Memory B cell (primary cell): ENCODE results near the gene SOST.

Experiments
- ATAC-seq: fragments of 150-1000 bp; cut with Tn5 transposase; 2 replicates; pipeline ENCODE4 v1.10.0; 2021; ENCODE audit warnings: low read depth, mild to moderate bottlenecking, moderate library complexity
- DNase-seq, 2 donors: peaks; one replicate each; pipeline ENCODE4 v3.0.0; 2022; ENCODE audit warnings: low spot score in 2 of 2
- H3K27ac Mint-ChIP-seq: one replicate; pipeline ENCODE4 v1.8.0; 2022; ENCODE audit warnings: mild to moderate bottlenecking, moderate library complexity, mixed read lengths
- H3K27me3 Mint-ChIP-seq: one replicate; pipeline ENCODE4 v1.8.0; 2022; ENCODE audit warnings: mixed read lengths
- H3K36me3 Mint-ChIP-seq: one replicate; pipeline ENCODE4 v1.8.0; 2022; ENCODE audit warnings: mild to moderate bottlenecking, mixed read lengths
- H3K4me1 Mint-ChIP-seq: one replicate; pipeline ENCODE4 v1.8.0; 2022; ENCODE audit warnings: mixed read lengths
- H3K4me3 Mint-ChIP-seq: one replicate; pipeline ENCODE4 v1.8.0; 2022; ENCODE audit warnings: mild to moderate bottlenecking, moderate library complexity, mixed read lengths
- H3K9me3 Mint-ChIP-seq: one replicate; pipeline ENCODE4 v1.8.0; 2022; ENCODE audit warnings: mixed read lengths

Gene SOST

DNA sequence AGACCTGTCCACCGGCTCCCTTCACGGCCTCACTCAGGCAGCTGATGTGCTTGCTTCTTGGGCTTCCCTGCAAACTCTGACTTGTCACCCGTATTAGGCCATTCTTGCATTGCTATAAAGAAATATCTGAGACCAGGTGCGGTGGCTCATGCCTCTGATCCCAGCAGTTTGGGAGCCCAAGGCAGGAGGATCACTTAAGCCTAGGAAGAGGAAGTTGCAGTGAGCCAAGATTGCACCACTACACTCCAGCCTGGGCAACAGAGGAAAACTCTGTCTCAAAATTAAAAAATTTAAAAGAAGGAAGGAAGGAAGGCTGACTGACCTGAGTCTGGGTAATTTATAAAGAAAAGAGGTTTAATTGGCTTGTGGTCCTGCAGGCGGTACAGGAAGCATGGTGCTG, 17.0 kb downstream of the SOST start:
- DNase-seq (no peak), ATAC-seq (no peak)
- Mint-ChIP-seq H3K36me3 (no peaks in the 10 kb centered on the region), H3K27ac (no peak overlapping the region), H3K27me3 (peaks cover 36% of the 10 kb centered on the region), H3K4me3 (no peak overlapping the region), H3K4me1 (peaks cover 2% of the 10 kb centered on the region), H3K9me3 (no peaks in the 10 kb centered on the region)

DNA sequence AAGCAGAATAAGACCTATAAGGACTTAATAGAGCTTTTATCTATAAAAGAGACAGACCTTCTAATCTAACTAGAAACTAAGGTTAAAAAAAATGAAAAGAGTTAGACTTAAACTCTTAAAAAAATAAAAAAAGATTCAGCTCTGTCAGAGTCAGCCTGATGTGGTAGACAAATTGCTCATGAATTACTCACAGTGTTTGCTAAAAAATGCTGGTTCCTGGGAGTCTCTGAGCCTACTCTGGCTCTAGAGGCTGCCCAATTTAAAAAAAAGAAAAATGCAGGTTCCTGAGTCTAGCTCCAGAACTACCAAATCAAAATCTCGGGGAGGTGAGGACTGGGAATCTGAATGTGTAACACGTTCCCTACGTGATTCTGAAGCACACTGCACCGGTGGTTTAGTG, 18.1 kb downstream of the SOST start:
- DNase-seq, result no peak
- no peak for ATAC-seq
- no peaks in the 10 kb centered on the region for H3K9me3 Mint-ChIP-seq
- H3K27me3 Mint-ChIP-seq, result peaks cover 32% of the 10 kb centered on the region
- no peaks in the 10 kb centered on the region for H3K36me3 Mint-ChIP-seq
- H3K27ac Mint-ChIP-seq, result no peak overlapping the region
- no peak overlapping the region for H3K4me3 Mint-ChIP-seq
- peaks cover 2% of the 10 kb centered on the region for H3K4me1 Mint-ChIP-seq

DNA sequence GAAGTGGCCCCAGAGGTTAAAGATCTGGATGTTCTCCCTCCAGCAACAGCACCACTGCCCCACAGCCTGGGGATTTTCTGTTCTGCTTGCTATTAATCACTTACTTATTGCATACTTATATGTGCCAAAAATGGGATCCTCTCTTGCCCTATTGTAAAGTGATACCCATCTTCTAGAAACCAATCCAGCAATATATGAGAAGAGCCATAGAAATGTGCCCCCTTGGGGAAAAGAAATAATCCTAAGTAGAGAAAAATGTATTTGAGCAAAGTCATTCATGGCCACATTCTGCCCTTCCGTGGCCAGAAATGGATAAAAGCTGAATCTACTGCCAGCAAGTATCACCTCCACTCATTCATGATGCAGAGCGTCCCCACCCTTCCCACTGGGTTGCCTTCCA, 20.9 kb downstream of the SOST start:
- Mint-ChIP-seq H3K9me3 (peaks cover 1% of the 10 kb centered on the region), H3K4me1 (no peaks in the 10 kb centered on the region), H3K27me3 (peaks cover 20% of the 10 kb centered on the region), H3K36me3 (peaks cover under 1% of the 10 kb centered on the region), H3K4me3 (no peak overlapping the region), H3K27ac (no peak overlapping the region)
- DNase-seq, result no peak
- ATAC-seq, result no peak

DNA sequence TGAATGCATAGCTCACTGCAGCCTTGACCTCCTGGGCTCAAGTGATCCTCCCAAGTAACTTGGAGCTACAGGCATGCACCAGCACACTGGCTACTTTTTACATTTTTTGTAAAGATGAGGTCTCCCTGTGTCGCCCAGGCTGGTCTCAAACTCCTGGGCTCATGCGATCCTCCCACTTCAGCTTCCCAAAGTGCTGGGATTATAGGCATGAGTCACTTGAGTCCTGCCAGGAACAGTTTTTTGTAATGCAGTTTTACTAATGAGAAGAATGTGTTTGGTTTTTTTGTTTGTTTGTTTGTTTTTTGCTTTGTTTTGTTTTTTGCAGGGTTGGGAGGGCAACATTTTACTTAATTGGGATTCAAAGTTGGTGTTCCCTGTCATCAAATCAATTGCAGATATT, 22.2 kb downstream of the SOST start:
- Mint-ChIP-seq H3K9me3 (peaks cover 1% of the 10 kb centered on the region), H3K4me3 (no peak overlapping the region), H3K36me3 (peaks cover 2% of the 10 kb centered on the region), H3K27ac (no peak overlapping the region), H3K27me3 (peaks cover 17% of the 10 kb centered on the region), H3K4me1 (no peaks in the 10 kb centered on the region)
- no peak for ATAC-seq
- DNase-seq, result no peak

DNA sequence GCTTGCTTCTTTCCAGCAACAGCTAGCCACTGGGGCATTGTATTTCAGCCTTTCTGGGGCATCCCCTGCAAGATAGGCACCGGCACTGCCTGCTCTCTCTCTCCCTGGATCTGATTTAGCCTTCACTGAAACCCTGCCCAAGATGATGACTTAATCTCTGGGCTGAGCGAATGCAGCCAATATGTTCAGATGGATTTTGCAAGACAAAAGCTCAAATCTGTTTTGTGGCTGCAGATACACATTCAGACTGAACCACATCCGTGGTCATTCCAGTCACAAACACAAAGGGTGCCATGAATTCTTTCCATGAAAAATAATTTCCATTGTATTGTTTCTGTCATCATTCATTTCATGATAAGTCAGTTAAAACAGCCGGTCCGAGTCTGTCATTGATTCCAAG, 24.2 kb downstream of the SOST start:
- Mint-ChIP-seq H3K9me3 (peaks cover 1% of the 10 kb centered on the region), H3K36me3 (peaks cover 2% of the 10 kb centered on the region), H3K4me3 (no peak overlapping the region), H3K27me3 (peaks cover 11% of the 10 kb centered on the region), H3K27ac (no peak overlapping the region), H3K4me1 (no peaks in the 10 kb centered on the region)
- DNase-seq (no peak), ATAC-seq (no peak)

DNA sequence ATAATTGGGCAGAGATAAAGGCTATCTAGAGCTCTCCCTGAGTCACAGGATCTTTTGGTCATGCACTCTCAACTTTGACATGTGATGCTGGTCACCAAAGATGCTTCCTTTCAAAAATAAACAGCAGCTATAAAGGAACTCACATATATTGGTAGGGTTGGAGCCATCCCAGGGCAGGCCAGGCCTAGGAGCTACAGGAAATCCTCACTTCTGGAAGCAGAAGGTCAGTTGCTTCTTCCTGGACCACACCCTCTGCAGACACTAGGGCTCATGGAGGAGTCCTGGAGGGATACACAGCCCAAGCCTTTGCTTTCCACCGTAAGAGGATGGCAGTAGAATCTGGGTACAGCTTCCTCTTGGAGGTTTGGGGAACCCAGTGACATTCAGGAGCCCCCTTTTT, 24.6 kb downstream of the SOST start:
- ATAC-seq, result no peak
- H3K36me3 Mint-ChIP-seq, result peaks cover 2% of the 10 kb centered on the region

DNA sequence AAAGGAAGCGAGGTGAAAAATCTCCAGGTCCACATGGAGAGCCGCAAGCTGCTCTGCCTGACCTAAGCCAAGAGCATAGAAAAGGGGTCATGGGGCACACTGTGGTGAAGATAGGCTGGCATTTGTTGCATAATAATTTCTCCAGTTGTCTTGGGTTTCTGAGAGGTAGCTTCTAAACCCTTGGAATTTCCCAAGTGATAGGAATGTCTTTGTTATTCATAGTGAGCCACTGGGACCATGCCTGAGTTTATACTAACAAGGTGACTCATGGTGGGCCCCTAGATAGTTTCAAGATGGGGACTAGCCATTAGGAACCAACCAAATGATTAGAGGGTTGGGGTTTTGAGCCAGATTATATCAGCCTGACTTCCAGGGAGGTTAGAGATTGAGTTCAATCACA, 25.6 kb downstream of the SOST start:
- peaks cover 2% of the 10 kb centered on the region for H3K36me3 Mint-ChIP-seq
- H3K4me1 Mint-ChIP-seq, result no peaks in the 10 kb centered on the region
- peaks cover 8% of the 10 kb centered on the region for H3K27me3 Mint-ChIP-seq
- no peak for ATAC-seq
- no peak overlapping the region for H3K27ac Mint-ChIP-seq
- DNase-seq, result no peak
- H3K4me3 Mint-ChIP-seq, result no peak overlapping the region
- peaks cover 1% of the 10 kb centered on the region for H3K9me3 Mint-ChIP-seq

More for the DNA sequence above, 24.6 kb downstream of the SOST start:
- H3K9me3 Mint-ChIP-seq, result peaks cover 1% of the 10 kb centered on the region
- H3K27me3 Mint-ChIP-seq, result peaks cover 9% of the 10 kb centered on the region
- H3K4me3 Mint-ChIP-seq, result no peak overlapping the region
- no peaks in the 10 kb centered on the region for H3K4me1 Mint-ChIP-seq
- no peak overlapping the region for H3K27ac Mint-ChIP-seq
- no peak for DNase-seq

DNA sequence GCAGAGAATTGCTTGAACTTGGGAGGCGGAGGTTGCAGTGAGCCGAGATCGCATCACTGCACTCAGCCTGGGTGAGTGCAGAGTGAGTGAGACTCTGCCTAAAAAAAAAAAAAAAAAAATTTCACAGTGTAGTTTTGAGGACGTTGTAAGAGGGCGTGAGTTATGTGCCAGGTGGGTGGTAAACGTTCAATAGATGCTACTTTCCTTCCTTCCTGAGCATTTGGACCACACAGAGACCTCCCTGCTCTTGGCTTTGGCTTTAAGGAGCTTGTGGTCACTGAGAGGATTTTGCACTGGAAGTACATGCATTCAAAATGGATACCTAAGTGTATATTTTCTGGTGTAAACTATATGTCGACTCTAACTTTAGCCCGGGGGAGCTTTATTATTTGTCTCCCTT, 30.5 kb downstream of the SOST start:
- H3K9me3 Mint-ChIP-seq, result no peaks in the 10 kb centered on the region
- H3K27ac Mint-ChIP-seq, result no peak overlapping the region
- peaks cover 2% of the 10 kb centered on the region for H3K36me3 Mint-ChIP-seq
- H3K4me1 Mint-ChIP-seq, result no peaks in the 10 kb centered on the region
- H3K4me3 Mint-ChIP-seq, result no peak overlapping the region
- no peak for ATAC-seq
- DNase-seq, result no peak
- H3K27me3 Mint-ChIP-seq, result no peaks in the 10 kb centered on the region

DNA sequence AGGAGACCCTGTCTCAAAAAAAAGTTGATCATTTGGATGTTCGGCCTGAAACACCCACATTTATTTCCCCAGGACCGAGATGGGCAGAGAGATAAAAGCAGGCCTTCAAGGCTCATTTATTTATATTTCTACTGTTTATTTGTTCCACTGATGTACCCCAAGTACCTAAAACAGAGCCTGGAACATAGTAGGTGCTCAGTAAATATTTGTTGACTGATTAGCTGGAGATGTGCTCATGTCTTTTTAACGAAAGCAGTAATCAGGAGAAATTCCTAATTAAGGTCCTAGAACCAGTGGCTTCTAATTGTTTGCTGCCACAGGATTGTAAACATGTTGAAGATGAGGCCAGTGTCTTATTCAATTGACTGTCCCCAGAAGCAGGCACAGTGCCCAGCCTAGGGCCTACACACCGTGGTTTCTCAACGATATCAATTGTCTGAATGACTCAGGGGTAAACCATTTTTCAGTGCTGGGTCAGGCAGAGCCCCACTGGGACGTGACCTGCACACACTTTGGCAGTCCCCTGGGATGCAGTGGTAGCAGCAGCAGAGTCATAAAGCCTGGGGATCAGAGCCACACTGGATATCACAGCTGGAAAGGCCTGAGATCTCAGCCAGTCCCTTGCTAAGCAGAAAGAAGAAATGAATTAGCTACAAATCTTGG, 34.8 kb downstream of the SOST start:
- peaks cover 8% of the 10 kb centered on the region for H3K4me1 Mint-ChIP-seq
- no peaks in the 10 kb centered on the region for H3K27me3 Mint-ChIP-seq
- H3K9me3 Mint-ChIP-seq, result no peaks in the 10 kb centered on the region
- no peak overlapping the region for H3K4me3 Mint-ChIP-seq
- H3K36me3 Mint-ChIP-seq, result no peaks in the 10 kb centered on the region
- no peak overlapping the region for H3K27ac Mint-ChIP-seq
- DNase-seq, result no peak
- no peak for ATAC-seq

DNA sequence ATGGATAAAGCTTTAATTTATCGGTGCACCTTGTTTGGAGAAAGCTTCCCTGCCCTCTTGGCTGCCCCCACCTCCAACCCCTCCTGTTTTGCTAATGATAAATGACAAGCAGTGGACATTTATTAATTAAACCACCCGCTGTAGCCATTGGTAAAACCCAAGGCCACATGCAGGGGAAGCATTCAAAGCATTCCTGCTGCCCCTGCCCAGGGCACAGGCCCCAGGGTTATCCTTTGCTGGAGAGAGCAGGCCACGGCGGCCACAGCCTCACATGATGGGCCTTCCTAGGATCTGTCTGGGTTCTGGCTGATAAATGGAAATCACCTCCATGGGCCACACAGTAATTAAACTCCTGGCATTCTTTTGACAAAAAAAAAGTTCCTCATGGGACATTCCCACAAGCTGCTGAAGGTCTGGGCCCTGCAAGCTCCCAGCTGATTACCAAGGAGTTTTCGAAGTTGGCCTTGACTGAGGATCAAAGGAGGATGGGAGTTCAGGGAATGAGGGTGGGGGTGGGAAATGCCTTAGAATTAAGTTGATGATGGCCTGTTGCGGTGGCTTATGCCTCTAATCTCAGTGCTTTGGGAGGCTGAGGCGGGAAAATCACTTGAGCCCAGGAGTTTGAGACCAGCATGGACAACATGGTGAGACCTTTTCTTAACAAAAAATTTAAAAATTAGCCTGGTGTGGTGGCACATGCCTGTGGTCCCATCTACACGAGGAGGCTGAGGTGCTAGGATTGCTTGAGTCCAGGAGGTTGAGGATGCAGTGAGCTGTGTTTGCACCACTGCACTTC, 35.5 kb downstream of the SOST start:
- Mint-ChIP-seq H3K4me1 (peaks cover 8% of the 10 kb centered on the region), H3K9me3 (no peaks in the 10 kb centered on the region), H3K36me3 (no peaks in the 10 kb centered on the region), H3K4me3 (no peak overlapping the region), H3K27me3 (no peaks in the 10 kb centered on the region), H3K27ac (no peak overlapping the region)
- ATAC-seq (no peak), DNase-seq (no peak)

DNA sequence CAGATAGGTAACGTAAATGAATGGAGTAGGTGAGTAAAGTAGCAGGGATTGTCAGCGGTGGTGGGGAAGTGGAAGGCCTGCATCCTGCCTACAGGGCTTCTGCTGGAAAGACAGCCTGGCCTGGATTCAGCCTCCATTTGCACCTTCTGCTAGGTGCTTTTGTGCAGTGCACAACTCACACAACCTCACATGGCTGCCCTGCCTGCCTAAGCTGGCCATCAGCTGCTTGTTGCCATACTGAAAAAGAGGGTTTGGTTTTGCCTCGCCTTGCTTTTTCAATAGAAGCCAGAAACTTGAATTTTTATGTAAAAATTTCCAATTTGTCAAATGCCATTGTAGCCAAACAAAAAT, 36.3 kb downstream of the SOST start:
- Mint-ChIP-seq H3K4me1 (peaks cover 8% of the 10 kb centered on the region), H3K27me3 (no peaks in the 10 kb centered on the region), H3K4me3 (no peak overlapping the region), H3K36me3 (no peaks in the 10 kb centered on the region), H3K27ac (peak overlapping the region; percentile 76), H3K9me3 (no peaks in the 10 kb centered on the region)
- no peak for DNase-seq
- ATAC-seq, result no peak

DNA sequence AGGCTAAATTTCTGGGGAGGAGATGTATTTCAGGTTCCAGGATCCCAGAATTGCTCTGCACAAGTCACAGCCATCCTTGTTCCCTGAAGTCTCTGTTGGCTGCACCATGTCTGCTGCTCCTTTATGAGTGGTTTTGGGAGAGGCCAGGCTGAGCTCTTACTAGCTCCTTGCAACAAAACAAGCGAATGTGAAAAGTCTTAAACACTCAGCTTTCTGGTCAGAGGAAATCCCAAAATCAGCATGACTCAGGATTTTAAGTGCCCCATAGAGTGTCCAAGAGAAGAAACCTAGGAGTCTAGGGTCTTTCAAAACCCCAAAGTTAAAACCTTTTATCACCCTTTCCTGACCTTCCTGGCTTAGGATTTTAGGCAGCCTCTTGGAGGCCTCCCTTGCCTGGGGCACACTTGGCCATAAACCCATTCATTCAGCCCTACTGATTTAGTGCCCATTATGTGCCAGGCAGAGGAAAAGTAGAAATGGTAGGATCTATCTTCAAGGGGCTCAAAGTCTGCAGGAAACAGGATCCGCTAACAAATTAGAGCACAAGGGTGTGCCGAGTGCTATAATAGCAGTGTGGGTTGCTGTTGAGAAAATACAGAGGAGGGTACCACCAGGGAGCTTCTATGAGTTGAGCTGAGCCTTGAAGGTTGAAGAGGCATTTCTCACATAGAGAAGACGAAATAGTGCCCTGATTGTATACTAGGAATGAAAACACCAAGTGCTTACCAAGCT, 36.9 kb downstream of the SOST start:
- H3K27ac Mint-ChIP-seq, result peak overlapping the region; percentile 76
- no peaks in the 10 kb centered on the region for H3K27me3 Mint-ChIP-seq
- DNase-seq, result no peak
- no peak for ATAC-seq
- H3K9me3 Mint-ChIP-seq, result no peaks in the 10 kb centered on the region
- peak overlapping the region; percentile 74 for H3K4me3 Mint-ChIP-seq
- peaks cover 8% of the 10 kb centered on the region for H3K4me1 Mint-ChIP-seq
- H3K36me3 Mint-ChIP-seq, result no peaks in the 10 kb centered on the region

DNA sequence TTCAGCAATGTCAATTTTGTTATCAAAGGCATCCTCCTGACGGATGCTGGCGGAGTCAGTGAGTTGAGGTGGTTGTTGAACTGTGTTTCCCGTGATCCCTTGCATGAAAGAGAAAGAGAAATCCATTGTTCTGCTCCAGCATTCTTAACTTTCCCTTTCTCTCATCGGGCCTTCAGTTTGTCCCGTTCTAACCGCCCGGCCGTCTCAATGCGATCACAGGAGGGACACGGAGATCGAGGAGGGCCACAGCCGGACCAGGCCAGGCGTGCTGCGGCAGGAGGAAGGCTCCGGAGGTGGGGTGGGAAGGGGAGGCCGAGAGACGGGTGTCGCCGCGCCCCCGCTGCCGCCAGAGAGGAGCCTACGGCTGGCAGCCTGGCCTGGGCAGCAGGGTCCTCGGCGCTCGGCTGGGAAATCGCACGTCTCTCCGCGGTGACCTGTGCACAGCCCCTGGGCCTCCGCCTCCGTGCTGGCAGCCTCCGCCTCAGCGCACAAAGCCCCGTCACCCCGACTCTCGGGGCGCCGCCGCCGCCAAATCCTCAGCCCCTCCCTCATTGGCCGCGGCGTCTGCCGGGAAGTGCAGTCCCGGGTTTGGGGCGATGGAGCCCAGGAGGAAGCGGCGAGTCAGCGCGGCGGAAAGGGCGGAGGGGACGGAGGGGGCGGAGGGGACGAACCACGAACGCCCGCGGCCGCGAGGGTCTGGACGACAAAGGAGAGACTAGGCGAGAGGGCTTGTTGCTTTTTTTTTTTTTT, 38.1 kb downstream of the SOST start:
- H3K27me3 Mint-ChIP-seq, result peaks cover 2% of the 10 kb centered on the region
- peak overlapping the region; percentile 100 for H3K4me3 Mint-ChIP-seq
- peaks cover 8% of the 10 kb centered on the region for H3K4me1 Mint-ChIP-seq
- H3K27ac Mint-ChIP-seq, result peak overlapping the region; percentile 97
- no peaks in the 10 kb centered on the region for H3K9me3 Mint-ChIP-seq
- no peaks in the 10 kb centered on the region for H3K36me3 Mint-ChIP-seq
- peak; percentile 87 for ATAC-seq
- peak; percentile 56 to 65 for DNase-seq

DNA sequence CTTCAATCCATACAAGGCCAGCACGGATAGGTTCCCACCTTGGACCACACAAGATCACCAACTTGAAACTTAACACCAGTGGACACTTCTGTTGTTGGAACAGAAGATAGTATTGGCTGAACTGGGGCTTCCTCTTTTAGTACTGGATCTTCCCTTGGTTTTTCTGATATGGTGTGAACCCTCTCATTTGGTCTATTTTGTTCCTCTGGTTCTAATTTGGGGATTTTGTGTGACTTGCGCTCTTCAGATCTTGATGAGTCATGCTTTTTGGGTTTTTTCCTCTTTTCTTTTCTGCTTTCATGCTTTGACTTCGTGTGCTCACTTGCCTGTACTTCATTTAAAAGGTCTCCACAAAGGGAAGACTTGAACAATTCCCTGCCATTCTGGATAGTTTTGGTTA, 39.0 kb downstream of the SOST start:
- H3K4me1 Mint-ChIP-seq, result peaks cover 8% of the 10 kb centered on the region
- peak overlapping the region; percentile 97 for H3K27ac Mint-ChIP-seq
- H3K9me3 Mint-ChIP-seq, result no peaks in the 10 kb centered on the region
- H3K36me3 Mint-ChIP-seq, result no peaks in the 10 kb centered on the region
- ATAC-seq (no peak), DNase-seq (no peak)
- peak overlapping the region; percentile 100 for H3K4me3 Mint-ChIP-seq
- peaks cover 7% of the 10 kb centered on the region for H3K27me3 Mint-ChIP-seq
